Ovary (tissue), 3 donors: ENCODE results near the gene LAPTM5.

Source experiments
- CTCF ChIP-seq, 3 donors: fragments of 450-650 bp in 2 of 3; fragments of 200-600 bp in 1 of 3; IDR thresholded peaks; one replicate each; pipeline versions ENCODE4 v1.5.1 to v1.8.0; 2016 to 2022; ENCODE audit warnings: antibody characterized with exemption in 3 of 3, mild to moderate bottlenecking in 1 of 3
- POLR2A ChIP-seq: fragments of 450-650 bp; IDR thresholded peaks from one replicate; pipeline ENCODE4 v1.6.1; 2017; ENCODE audit warnings: antibody characterized with exemption, mild to moderate bottlenecking, moderate library complexity
- donor health status: DM: no; HTN: no; CAD: no.

- TF ChIP-seq CTCF (IDR thresholded peaks at IDR 0.05) (no peak), POLR2A (no peak)
Measured at GRCh38 chr1:30684259-30684658, 73.3 kb downstream of the LAPTM5 start.
